Endothelial cell of umbilical vein (primary cell): Measurements from ENCODE around the gene IL23A. TPM values are rescaled to one million over a fixed set of nuclear protein-coding genes. Genes with fewer than 3 reads are reported as not detected.

Source experiments
- BruUV-seq: library from RNA; stranded (reverse); fragments of 400-500 nt; replicated peaks from 2 replicates; lab custom pipeline; 2021; lab: Mats Ljungman, UMichigan
- CTCF ChIA-PET: fragments of 300-600, 350-600 bp; sonication (Branson Sonifier 250); formaldehyde crosslinking; loops from one replicate; lab custom pipeline; 2021; ENCODE audit warnings: antibody characterized with exemption, inconsistent platforms; lab: Charles Lee
- POLR2A ChIA-PET: fragments of 300-600, 350-600 bp; sonication (Branson Sonifier 250); formaldehyde crosslinking; loops from one replicate; lab custom pipeline; 2021; ENCODE audit warnings: antibody characterized with exemption, inconsistent platforms; lab: Charles Lee
- DNase-seq: peaks from one replicate; pipeline ENCODE4 v3.0.0-alpha.2; 2011; ENCODE audit warnings: low read depth, low spot score
- FAIRE-seq: peaks from 2 replicates; lab custom pipeline; 2011; peaks lifted over from hg19 to GRCh38; lab: Jason Lieb, UNC
- H2AFZ ChIP-seq: 2 replicates; pipeline ENCODE4 v1.6.0; 2012; ENCODE audit warnings: low read depth, low read length, control low read depth, inconsistent platforms
- H3K27ac ChIP-seq: 2 replicates; pipeline ENCODE4 v1.5.1; 2011; ENCODE audit warnings: low read depth, mild to moderate bottlenecking, control low read depth, low read length, moderate library complexity; ENCODE audit not compliant: insufficient read depth
- H3K27me3 ChIP-seq, 2 experiments: 2 replicates each; pipeline versions ENCODE4 v1.6.0 to v1.6.1; 2011; ENCODE audit warnings: low read length in 2 of 2, mixed read lengths in 1 of 2; ENCODE audit not compliant: control insufficient read depth in 2 of 2, insufficient read depth in 2 of 2
- H3K36me3 ChIP-seq, 2 experiments: 2 replicates in 1 of 2; 3 replicates in 1 of 2; pipeline ENCODE4 v1.5.1; 2011; ENCODE audit warnings: low read length in 2 of 2, mild to moderate bottlenecking in 1 of 2, moderate library complexity in 1 of 2; ENCODE audit not compliant: control insufficient read depth in 2 of 2, insufficient read depth in 2 of 2; ENCODE audit errors: extremely low read depth in 1 of 2
- H3K4me1 ChIP-seq: 3 replicates; pipeline ENCODE4 v1.5.1; 2011; ENCODE audit warnings: mild to moderate bottlenecking, low read length; ENCODE audit not compliant: control insufficient read depth, insufficient read depth; ENCODE audit errors: extremely low read depth
- H3K4me2 ChIP-seq: 2 replicates; pipeline ENCODE4 v1.6.1; 2011; ENCODE audit warnings: low read length, control low read depth, mixed read lengths; ENCODE audit not compliant: insufficient read depth
- H3K4me3 ChIP-seq, 3 experiments: fragments of 200-600 bp in 1 of 3; sonication (generic), shearing (Covaris generic) in 1 of 3; replicated peaks in 1 of 3; 2 replicates each; pipeline ENCODE4 v1.5.1; 2011 to 2016; ENCODE audit warnings: control low read depth in 3 of 3, low read length in 3 of 3, mild to moderate bottlenecking in 2 of 3, inconsistent platforms in 1 of 3, low read depth in 1 of 3, moderate library complexity in 1 of 3; ENCODE audit not compliant: insufficient read depth in 1 of 3
- H3K79me2 ChIP-seq: 2 replicates; pipeline ENCODE4 v1.6.0; 2012; ENCODE audit warnings: low read length, inconsistent platforms; ENCODE audit not compliant: control insufficient read depth, insufficient read depth
- H3K9ac ChIP-seq: replicated peaks from 2 replicates; pipeline ENCODE3; 2011; ENCODE audit warnings: low read length, control low read depth; ENCODE audit not compliant: insufficient read depth; ENCODE audit errors: extremely low read depth
- H3K9me1 ChIP-seq: replicated peaks from 3 replicates; pipeline ENCODE4 v1.6.0; 2011; ENCODE audit warnings: mild to moderate bottlenecking, low read length; ENCODE audit not compliant: control insufficient read depth, insufficient read depth; ENCODE audit errors: extremely low read depth
- H3K9me3 ChIP-seq: replicated peaks from 2 replicates; pipeline ENCODE4 v1.5.1; 2012; ENCODE audit warnings: low read length, inconsistent platforms; ENCODE audit not compliant: control insufficient read depth, insufficient read depth
- H4K20me1 ChIP-seq: replicated peaks from 2 replicates; pipeline ENCODE3; 2011; ENCODE audit warnings: mild to moderate bottlenecking, low read length; ENCODE audit not compliant: control insufficient read depth, insufficient read depth; ENCODE audit errors: extremely low read depth
- EZH2 ChIP-seq: IDR thresholded peaks from 2 replicates; pipeline ENCODE4 v1.6.1; 2012; ENCODE audit warnings: borderline replicate concordance, low read depth, mild to moderate bottlenecking, moderate library complexity, low read length, inconsistent platforms; ENCODE audit not compliant: severe bottlenecking
- FOS ChIP-seq: IDR thresholded peaks from 2 replicates; pipeline ENCODE4 v1.6.1; 2011; ENCODE audit warnings: mild to moderate bottlenecking, low read length, moderate library complexity, borderline replicate concordance; ENCODE audit not compliant: insufficient read depth
- GATA2 ChIP-seq: IDR thresholded peaks from 2 replicates; pipeline ENCODE4 v1.7.0; 2011; ENCODE audit warnings: low read depth, mild to moderate bottlenecking, moderate library complexity, mixed read lengths, low read length; ENCODE audit not compliant: insufficient read length, insufficient read depth
- JUN ChIP-seq: IDR thresholded peaks from 2 replicates; pipeline ENCODE4 v1.6.1; 2011; ENCODE audit warnings: borderline replicate concordance, low read depth; ENCODE audit not compliant: insufficient read length, insufficient read depth
- MYC ChIP-seq: IDR thresholded peaks from one replicate; pipeline ENCODE4 v1.6.1; 2011; ENCODE audit warnings: mild to moderate bottlenecking, low read depth, low read length
- POLR2A ChIP-seq: IDR thresholded peaks from 2 replicates; pipeline ENCODE4 v1.6.1; 2012; ENCODE audit warnings: low read depth, mild to moderate bottlenecking, control low read depth, low read length
- POLR2AphosphoS5 ChIP-seq: IDR thresholded peaks from 2 replicates; pipeline ENCODE4 v1.6.1; 2012; ENCODE audit warnings: low read depth, mild to moderate bottlenecking, control low read depth, low read length, moderate library complexity; ENCODE audit not compliant: insufficient read depth
- dilution Hi-C: fragments of 300-500 bp; cut with MboI; formaldehyde crosslinking; loops from one replicate; pipeline ENCODE4 v1.15.0; 2019; ENCODE audit warnings: low sequenced_read_pairs; ENCODE audit not compliant: extremely low pct_ligation_motif_present
- intact Hi-C: fragments of 100-400 bp; cut with micrococcal nuclease; formaldehyde crosslinking; loops from one replicate; pipeline ENCODE4 v1.10.0; 2022
- polyA plus RNA-seq, 4 experiments: library from polyadenylated mRNA; depleted of rRNA in 3 of 4; stranded (reverse) in 3 of 4; unstranded in 1 of 4; fragments of >200 nt; gene quantifications; 2 replicates each; pipeline versions ENCODE4 v1.2.1 to v1.2.3, GENCODE V29; 2011 to 2012; ENCODE audit warnings: missing spikeins in 1 of 4
- total RNA-seq: library from RNA; stranded (reverse); gene quantifications from 2 replicates; pipeline ENCODE4 v1.2.3, GENCODE V29; 2021
- TF ChIP-seq, protein P1 (sequence below), 2 donors: IDR thresholded peaks; 1 replicate in 1 of 2; 2 replicates in 1 of 2; pipeline ENCODE4 v1.5.1; 2011; ENCODE audit warnings: low read length in 2 of 2, mild to moderate bottlenecking in 2 of 2, moderate library complexity in 2 of 2, control low read depth in 1 of 2, inconsistent platforms in 1 of 2, low read depth in 1 of 2; ENCODE audit not compliant: insufficient read depth in 1 of 2; ENCODE audit errors: extremely low read depth in 1 of 2
- TF ChIP-seq, protein P2 (sequence below): IDR thresholded peaks from 2 replicates; pipeline ENCODE4 v1.6.1; 2011; ENCODE audit not compliant: insufficient read depth, insufficient read length

The IL23A gene
- total and polyA plus RNA-seq, 2 donors (not counting 3 experiments of a cell fraction or from before 2014, with no cell fraction given): 0.12 TPM; not detected in 1

DNA sequence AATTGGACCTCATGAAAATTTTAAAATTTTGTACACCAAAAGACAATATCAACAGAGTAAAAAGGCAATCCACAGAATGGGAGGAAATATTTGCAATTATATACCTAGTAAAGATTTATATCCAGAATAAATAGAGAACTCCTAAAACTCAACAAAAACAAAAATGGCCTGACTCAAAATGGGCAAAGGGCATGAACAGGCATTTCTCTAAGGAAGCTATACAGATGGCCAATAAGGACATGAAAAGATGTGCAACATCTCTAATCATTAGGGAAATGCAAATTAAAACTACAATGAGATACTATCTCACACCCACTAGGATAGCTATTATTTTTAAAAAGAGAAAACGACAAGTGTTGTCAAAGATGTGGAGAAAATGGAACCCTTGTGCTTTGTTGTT is 34.8 kb downstream of the IL23A start:
- no peaks in the 10 kb centered on the region for H3K79me2 ChIP-seq
- H3K4me3 ChIP-seq: no peak overlapping the region
- FAIRE-seq (no peak), DNase-seq (no peak)
- POLR2A ChIA-PET: no interaction called here
- BruUV-seq: no TSS peak
- no peaks in the 10 kb centered on the region for H4K20me1 ChIP-seq
- H3K27ac ChIP-seq: no peak overlapping the region
- H3K4me1 ChIP-seq: peaks cover 13% of the 10 kb centered on the region
- CTCF ChIA-PET: interaction anchor here (0.7 kb wide), 1 partner anchor 91 kb away, joined by 3 read pairs; no protein-coding TSS in a partner anchor
- no peaks in the 10 kb centered on the region for H3K9me1 ChIP-seq
- no peak for TF ChIP-seq EZH2
- TF ChIP-seq FOS: no peak
- no peak for TF ChIP-seq POLR2A
- TF ChIP-seq POLR2AphosphoS5: no peak
- TF ChIP-seq JUN: no peak
- TF ChIP-seq, protein P1, sequence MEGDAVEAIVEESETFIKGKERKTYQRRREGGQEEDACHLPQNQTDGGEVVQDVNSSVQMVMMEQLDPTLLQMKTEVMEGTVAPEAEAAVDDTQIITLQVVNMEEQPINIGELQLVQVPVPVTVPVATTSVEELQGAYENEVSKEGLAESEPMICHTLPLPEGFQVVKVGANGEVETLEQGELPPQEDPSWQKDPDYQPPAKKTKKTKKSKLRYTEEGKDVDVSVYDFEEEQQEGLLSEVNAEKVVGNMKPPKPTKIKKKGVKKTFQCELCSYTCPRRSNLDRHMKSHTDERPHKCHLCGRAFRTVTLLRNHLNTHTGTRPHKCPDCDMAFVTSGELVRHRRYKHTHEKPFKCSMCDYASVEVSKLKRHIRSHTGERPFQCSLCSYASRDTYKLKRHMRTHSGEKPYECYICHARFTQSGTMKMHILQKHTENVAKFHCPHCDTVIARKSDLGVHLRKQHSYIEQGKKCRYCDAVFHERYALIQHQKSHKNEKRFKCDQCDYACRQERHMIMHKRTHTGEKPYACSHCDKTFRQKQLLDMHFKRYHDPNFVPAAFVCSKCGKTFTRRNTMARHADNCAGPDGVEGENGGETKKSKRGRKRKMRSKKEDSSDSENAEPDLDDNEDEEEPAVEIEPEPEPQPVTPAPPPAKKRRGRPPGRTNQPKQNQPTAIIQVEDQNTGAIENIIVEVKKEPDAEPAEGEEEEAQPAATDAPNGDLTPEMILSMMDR (IDR thresholded peaks at IDR 0.05; ENCODE audit: extremely low read depth in 1 of 2, insufficient read depth in 1 of 2, low read depth in 1 of 2, low read length in 2 of 2): no peak
- TF ChIP-seq GATA2: no peak
- TF ChIP-seq MYC: no peak
- TF ChIP-seq, protein P2, sequence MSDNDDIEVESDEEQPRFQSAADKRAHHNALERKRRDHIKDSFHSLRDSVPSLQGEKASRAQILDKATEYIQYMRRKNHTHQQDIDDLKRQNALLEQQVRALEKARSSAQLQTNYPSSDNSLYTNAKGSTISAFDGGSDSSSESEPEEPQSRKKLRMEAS: no peak
- intact Hi-C loops: no loop called here
- no peaks in the 10 kb centered on the region for H3K9me3 ChIP-seq
- no peaks in the 10 kb centered on the region for H3K36me3 ChIP-seq
- dilution Hi-C loops: no loop called here
- no peaks in the 10 kb centered on the region for H3K27me3 ChIP-seq
- no peak overlapping the region for H3K4me2 ChIP-seq
- no peak overlapping the region for H3K9ac ChIP-seq
- H2AFZ ChIP-seq: no peak overlapping the region
